HUES64 (cell line): ENCODE measurements around the gene RAI1.

Experiments
- H3K27ac ChIP-seq: 2 replicates; pipeline ENCODE4 v1.7.0; 2013; ENCODE audit warnings: low read depth, low read length, inconsistent platforms
- H3K27me3 ChIP-seq: 2 replicates; pipeline ENCODE4 v1.6.1; 2013; ENCODE audit warnings: mild to moderate bottlenecking, low read length; ENCODE audit not compliant: insufficient read depth
- H3K36me3 ChIP-seq: 2 replicates; pipeline ENCODE4 v1.6.1; 2013; ENCODE audit warnings: mild to moderate bottlenecking, low read length; ENCODE audit not compliant: insufficient read depth
- H3K4me1 ChIP-seq: 2 replicates; pipeline ENCODE4 v1.6.1; 2013; ENCODE audit warnings: mild to moderate bottlenecking, low read length, moderate library complexity; ENCODE audit not compliant: insufficient read depth
- H3K4me3 ChIP-seq: 2 replicates; pipeline ENCODE4 v1.5.1; 2013; ENCODE audit warnings: mild to moderate bottlenecking, low read length, moderate library complexity
- H3K9ac ChIP-seq: 2 replicates; pipeline ENCODE4 v1.6.1; 2013; ENCODE audit warnings: mild to moderate bottlenecking, low read depth, low read length
- H3K9me3 ChIP-seq: 2 replicates; pipeline ENCODE4 v1.6.1; 2013; ENCODE audit warnings: low read depth, low read length; ENCODE audit not compliant: insufficient read depth
- WGBS: fragments of 150-250, 120-280 bp; methylation state at CpG from one replicate; pipeline ENCODE4 v1.1.7; 2013; ENCODE audit warnings: missing lambda C conversion rate; 5-methylcytosine and 5-hydroxymethylcytosine counted together

Gene RAI1

DNA sequence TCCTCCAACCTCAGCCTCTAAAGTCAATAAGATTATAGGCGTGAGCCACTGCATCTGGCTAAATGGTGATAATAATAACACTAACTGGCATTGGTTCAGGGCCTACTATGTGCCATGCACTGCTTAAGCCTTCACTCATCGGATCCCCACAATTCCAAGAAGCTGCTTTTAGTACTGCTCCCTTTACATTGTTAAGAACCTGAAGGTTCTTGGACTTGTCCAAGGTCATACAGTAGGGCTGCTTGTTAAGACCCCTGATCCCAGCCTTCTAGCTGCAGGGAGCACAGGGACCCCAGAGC, 149.0 kb downstream of the RAI1 start:
- no peaks in the 10 kb centered on the region for H3K9me3 ChIP-seq
- WGBS: 90% methylated on average over 2 of the region's 2 CpGs
- no peak overlapping the region for H3K9ac ChIP-seq
- no peak overlapping the region for H3K4me3 ChIP-seq
- H3K4me1 ChIP-seq: peaks cover 5% of the 10 kb centered on the region; the same call in 1 of the 2 replicates
- no peak overlapping the region for H3K27ac ChIP-seq
- H3K27me3 ChIP-seq: no peaks in the 10 kb centered on the region
- peaks cover 16% of the 10 kb centered on the region; the same call in 1 of the 2 replicates for H3K36me3 ChIP-seq

- peaks cover 17% of the 10 kb centered on the region; the same call in 1 of the 2 replicates for H3K36me3 ChIP-seq
- 85% methylated on average over 6 of the region's 6 CpGs for WGBS
Measured at GRCh38 chr17:17830740-17831207, 149.5 kb downstream of the RAI1 start.

DNA sequence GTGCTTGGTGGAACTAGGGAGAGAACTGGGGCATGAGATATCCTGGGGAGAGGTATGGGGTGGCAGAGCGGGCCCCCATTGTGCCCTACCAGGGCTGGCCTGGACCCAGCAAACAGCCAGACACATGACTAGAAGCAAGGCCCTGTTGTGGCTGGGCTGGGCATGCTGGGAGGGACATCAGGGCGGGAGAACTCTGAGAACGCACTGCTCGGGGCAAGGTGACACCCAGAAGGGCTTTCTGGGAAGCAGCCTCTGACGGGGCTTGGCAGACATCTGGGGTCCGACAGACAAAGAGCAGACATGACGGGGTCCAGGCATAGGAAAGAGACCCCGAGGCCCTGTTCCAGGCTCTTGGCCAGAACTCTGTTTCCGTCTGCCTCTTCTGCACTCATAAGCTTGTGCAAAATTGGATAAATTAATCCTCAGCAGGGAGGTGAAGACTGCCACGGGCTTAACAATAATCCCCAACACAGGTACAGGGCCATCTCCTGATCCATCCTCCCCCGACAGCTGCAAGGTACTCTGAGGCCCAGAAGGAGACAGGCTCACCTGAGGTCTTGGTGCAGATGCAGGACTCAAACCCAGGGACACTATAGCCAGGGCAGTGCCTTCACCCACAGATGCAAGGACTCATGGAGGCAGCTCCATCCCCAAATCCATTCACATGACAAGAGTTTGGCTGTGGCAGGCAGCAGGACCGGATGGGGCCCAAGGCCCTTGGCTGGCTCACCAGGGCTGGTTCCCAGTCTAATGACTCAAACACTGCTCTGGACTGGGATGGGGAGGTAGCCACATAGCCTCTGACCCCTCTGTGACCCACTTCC, 150.2 kb downstream of the RAI1 start:
- H3K27me3 ChIP-seq: no peaks in the 10 kb centered on the region
- H3K4me1 ChIP-seq: peaks cover 8% of the 10 kb centered on the region; the same call in 1 of the 2 replicates
- no peaks in the 10 kb centered on the region for H3K9me3 ChIP-seq
- H3K9ac ChIP-seq: no peak overlapping the region
- H3K4me3 ChIP-seq: no peak overlapping the region
- H3K27ac ChIP-seq: no peak overlapping the region
- peaks cover 17% of the 10 kb centered on the region; the same call in 1 of the 2 replicates for H3K36me3 ChIP-seq
- WGBS: 93% methylated on average over 12 of the region's 12 CpGs

More at GRCh38 chr17:17830740-17831207, 149.5 kb downstream of the RAI1 start:
- no peak overlapping the region for H3K4me3 ChIP-seq
- no peaks in the 10 kb centered on the region for H3K27me3 ChIP-seq
- peaks cover 9% of the 10 kb centered on the region; the same call in 1 of the 2 replicates for H3K4me1 ChIP-seq
- H3K9ac ChIP-seq: no peak overlapping the region
- H3K27ac ChIP-seq: no peak overlapping the region
- no peaks in the 10 kb centered on the region for H3K9me3 ChIP-seq

DNA sequence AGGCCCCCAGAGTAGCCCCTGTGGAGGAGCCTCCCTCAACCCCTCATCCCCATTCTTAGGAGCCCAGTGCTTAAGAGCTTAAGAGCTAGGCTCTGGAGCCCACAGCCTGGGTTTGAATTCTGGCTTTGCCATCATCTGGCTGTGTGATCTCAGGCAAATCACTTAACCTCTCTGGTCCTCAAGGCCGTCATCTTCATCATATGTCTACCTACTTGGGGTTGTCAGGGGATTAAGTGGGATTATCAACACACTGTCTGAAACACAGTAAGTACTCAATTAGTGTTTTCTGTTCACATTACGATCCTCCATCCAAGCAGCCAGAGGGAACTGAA, 150.7 kb downstream of the RAI1 start:
- peaks cover 9% of the 10 kb centered on the region for H3K4me1 ChIP-seq
- H3K4me3 ChIP-seq: no peak overlapping the region
- peaks cover 17% of the 10 kb centered on the region; the same call in 1 of the 2 replicates for H3K36me3 ChIP-seq
- no peak overlapping the region for H3K27ac ChIP-seq
- no peak overlapping the region for H3K9ac ChIP-seq
- 95% methylated on average over 2 of the region's 2 CpGs for WGBS
- H3K27me3 ChIP-seq: no peaks in the 10 kb centered on the region
- no peaks in the 10 kb centered on the region for H3K9me3 ChIP-seq

GRCh38 chr17:17833658-17834357, 152.6 kb downstream of the RAI1 start:
- Histone ChIP-seq H3K9ac (no peak overlapping the region), H3K27me3 (no peaks in the 10 kb centered on the region), H3K36me3 (peaks cover 17% of the 10 kb centered on the region; the same call in 1 of the 2 replicates), H3K27ac (no peak overlapping the region), H3K4me1 (peaks cover 25% of the 10 kb centered on the region), H3K4me3 (no peak overlapping the region), H3K9me3 (no peaks in the 10 kb centered on the region)
- WGBS: 96% methylated on average over 7 of the region's 8 CpGs

- H3K36me3 ChIP-seq: peaks cover 17% of the 10 kb centered on the region; the same call in 1 of the 2 replicates
- no peak overlapping the region for H3K27ac ChIP-seq
- H3K4me3 ChIP-seq: no peak overlapping the region; the same call in 1 of the 2 replicates
- peaks cover 31% of the 10 kb centered on the region for H3K4me1 ChIP-seq
- 94% methylated on average over 4 of the region's 4 CpGs for WGBS
- no peaks in the 10 kb centered on the region for H3K9me3 ChIP-seq
- H3K9ac ChIP-seq: no peak overlapping the region
- H3K27me3 ChIP-seq: no peaks in the 10 kb centered on the region
Measured at GRCh38 chr17:17834974-17835373, 153.7 kb downstream of the RAI1 start.

DNA sequence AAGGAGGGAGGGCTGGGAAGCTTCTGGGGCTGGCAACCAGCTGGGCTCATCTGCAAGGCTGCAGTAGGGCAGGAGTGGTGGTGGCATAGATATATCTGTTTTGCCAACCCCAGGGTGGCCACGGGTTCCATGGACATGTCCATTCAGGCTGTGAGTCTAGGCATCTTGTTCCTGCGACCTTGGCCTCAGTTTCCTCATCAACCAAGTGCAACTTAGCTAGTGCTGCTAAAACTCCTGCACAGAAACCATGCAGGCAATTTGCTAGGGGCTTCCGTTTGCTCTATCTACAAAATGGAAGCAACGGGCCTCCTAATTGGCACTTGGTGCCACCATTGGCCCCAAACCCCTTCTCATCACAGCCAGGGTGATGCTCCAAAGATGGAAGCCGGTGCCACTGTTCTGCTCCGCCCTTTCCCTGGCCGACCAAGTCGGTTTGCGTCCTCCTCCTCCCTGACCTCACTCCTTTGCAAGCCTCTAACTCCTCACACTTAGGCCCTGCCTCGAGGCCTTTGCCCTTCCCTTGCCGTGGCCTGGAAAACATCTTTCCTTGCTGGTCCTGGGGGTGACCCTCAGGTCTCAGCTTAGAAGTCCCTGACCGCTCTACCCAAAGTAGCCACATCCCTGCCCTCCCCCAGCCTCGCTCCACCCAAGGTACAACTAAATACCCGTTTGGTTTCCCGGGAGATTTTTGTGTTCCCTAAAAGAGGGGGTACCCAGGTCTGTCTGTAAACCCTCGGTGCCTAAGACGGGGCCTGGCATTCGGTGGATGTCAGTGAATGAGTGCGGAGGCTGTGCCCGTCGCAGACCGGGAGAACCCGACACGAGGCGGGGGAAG, 154.4 kb downstream of the RAI1 start:
- whole genome bisulfite sequencing: 36% methylated on average over 25 of the region's 25 CpGs
- no peak overlapping the region for H3K27ac ChIP-seq

DNA sequence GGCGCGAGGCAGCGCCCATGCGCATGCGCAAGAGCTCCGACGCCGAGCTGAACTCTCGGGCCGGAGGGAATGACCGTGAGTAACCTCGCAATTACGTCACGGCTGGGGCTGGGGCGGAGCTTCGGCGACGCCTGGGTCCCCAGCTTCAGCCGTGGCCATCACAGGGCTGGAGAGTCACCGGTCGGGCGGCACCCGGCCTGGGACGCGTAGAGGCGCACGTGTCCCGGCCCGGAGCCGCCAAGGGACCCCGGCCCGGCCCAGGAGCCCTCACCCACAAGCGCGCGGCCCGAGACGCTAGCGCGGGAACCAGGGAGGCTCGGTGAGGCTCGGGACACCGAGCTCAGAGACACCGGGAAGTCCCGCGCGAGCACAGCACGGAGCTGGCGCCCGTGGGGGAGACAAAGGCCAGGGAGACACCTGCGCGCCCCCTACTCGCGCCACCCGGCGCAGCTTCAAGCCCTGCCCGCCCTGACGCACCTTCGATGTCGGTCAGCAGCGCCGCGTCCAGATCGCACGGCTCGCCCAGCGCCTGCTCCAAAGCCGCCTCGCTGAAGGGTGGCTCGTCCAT, 155.1 kb downstream of the RAI1 start:
- no peaks in the 10 kb centered on the region for H3K27me3 ChIP-seq
- peaks cover 38% of the 10 kb centered on the region for H3K4me1 ChIP-seq
- peak overlapping the region; percentile 73 for H3K27ac ChIP-seq
- H3K4me3 ChIP-seq: peak overlapping the region; percentile 79
- WGBS: under 1% methylated on average over 69 of the region's 69 CpGs
- no peaks in the 10 kb centered on the region for H3K9me3 ChIP-seq
- H3K36me3 ChIP-seq: peaks cover 17% of the 10 kb centered on the region; the same call in 1 of the 2 replicates
- H3K9ac ChIP-seq: peak overlapping the region; percentile 97

More for the DNA sequence above, 154.4 kb downstream of the RAI1 start:
- Histone ChIP-seq H3K4me1 (peaks cover 31% of the 10 kb centered on the region), H3K9ac (peak overlapping the region; percentile 97), H3K9me3 (no peaks in the 10 kb centered on the region), H3K27me3 (no peaks in the 10 kb centered on the region), H3K36me3 (peaks cover 17% of the 10 kb centered on the region; the same call in 1 of the 2 replicates), H3K4me3 (peak overlapping the region; percentile 79)

DNA sequence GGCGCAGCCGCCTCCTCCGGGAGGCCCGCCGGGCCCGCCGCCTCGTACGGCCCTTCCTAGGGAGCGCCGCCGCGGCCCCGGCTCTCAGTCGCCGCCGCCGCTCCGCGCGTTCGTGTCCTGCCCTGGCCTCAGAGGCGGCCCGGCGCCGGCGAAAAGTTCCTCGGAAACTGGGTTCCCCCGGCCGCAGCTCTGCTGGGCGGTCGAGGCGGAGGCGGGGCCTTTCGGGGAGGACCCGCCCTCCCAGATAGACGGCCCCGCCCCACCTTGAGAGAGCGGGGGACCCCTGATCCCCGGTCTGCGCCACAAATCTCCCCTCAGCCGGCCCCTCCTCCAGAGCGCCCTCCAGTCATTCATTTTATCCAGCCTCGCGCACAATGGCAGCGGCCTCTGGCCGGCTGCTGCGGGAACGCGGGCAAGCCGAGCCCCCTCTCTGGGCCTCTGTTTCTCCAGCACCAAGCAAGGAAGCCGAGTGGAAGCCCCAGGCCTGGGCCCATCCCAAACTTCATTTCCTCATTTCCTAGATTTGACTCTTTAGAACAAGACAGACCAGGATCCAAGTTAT, 155.6 kb downstream of the RAI1 start, which contains the start of gene SREBF1:
Gene SREBF1, minus strand, starts transcription at position 169 of the 562 bp plus-strand sequence. CDS start 169 bp downstream, outside the sequence.
- Histone ChIP-seq H3K36me3 (0 out of 2 replicates have a peak, but pooled peaks cover 11% of the 10 kb centered on the region), H3K9me3 (no peaks in the 10 kb centered on the region), H3K4me1 (peaks cover 42% of the 10 kb centered on the region), H3K4me3 (peak within 1 kb of the TSS; percentile 79), H3K27ac (peak within 1 kb of the TSS; percentile 73), H3K27me3 (no peaks in the 10 kb centered on the region), H3K9ac (peak within 1 kb of the TSS; percentile 97)
- WGBS: 3% methylated on average over 52 of the region's 52 CpGs

DNA sequence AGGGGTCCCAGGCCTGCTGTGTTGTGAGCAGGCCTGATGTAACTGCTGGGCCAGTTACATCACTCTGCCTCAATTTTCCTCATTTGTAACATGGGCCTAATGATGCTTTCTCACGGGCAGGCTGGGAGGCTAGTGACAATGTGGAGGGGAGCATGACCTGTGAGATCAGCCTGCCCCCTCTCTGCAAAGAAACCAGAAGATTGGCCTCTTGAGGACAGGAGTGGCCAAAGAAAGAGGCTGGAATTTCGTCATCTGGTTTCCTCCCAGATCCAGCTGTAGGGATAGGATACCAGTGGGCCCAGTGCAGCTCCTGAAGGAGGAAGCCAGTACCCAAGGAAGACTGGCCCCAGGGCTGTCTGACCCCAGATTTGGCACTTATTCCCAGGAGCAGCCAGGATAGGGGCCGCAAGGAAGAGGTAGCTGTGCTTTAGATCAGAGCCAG, 156.1 kb downstream of the RAI1 start:
- Histone ChIP-seq H3K27ac (peak overlapping the region; percentile 73), H3K9ac (peak overlapping the region; percentile 97), H3K27me3 (no peaks in the 10 kb centered on the region), H3K4me3 (peak overlapping the region; percentile 79), H3K4me1 (peaks cover 42% of the 10 kb centered on the region), H3K9me3 (no peaks in the 10 kb centered on the region), H3K36me3 (0 out of 2 replicates have a peak, but pooled peaks cover 7% of the 10 kb centered on the region)
- 58% methylated on average over 3 of the region's 3 CpGs for WGBS
